Aorta (tissue), 5 donors: ENCODE results near the gene KLRF1. TPM values are rescaled to one million over a fixed set of nuclear protein-coding genes. Genes with fewer than 3 reads are reported as not detected.

Source experiments
- ATAC-seq: fragments of 200-7000 bp; cut with Tn5 transposase; one replicate; pipeline ENCODE4 v1.9.1; 2022; ENCODE audit warnings: moderate library complexity; ENCODE audit not compliant: low FRiP score
- DNase-seq, 2 donors: peaks; one replicate each; pipeline ENCODE4 v3.0.0-alpha.2; 2020
- H3K27ac ChIP-seq, 2 donors: one replicate each; pipeline ENCODE4 v1.5.1; 2013; ENCODE audit warnings: low read length in 2 of 2, mild to moderate bottlenecking in 2 of 2, moderate library complexity in 2 of 2, control low read depth in 1 of 2, inconsistent platforms in 1 of 2, low read depth in 1 of 2
- H3K27me3 ChIP-seq, 2 donors: one replicate each; pipeline ENCODE4 v1.6.1; 2013; ENCODE audit warnings: control low read depth in 1 of 2, low read length in 1 of 2, mild to moderate bottlenecking in 1 of 2, moderate library complexity in 1 of 2; ENCODE audit not compliant: insufficient read depth in 2 of 2, control insufficient read depth in 1 of 2
- H3K36me3 ChIP-seq, 2 donors: one replicate each; pipeline ENCODE4 v1.6.1; 2013; ENCODE audit warnings: control low read depth in 1 of 2, low read length in 1 of 2, mild to moderate bottlenecking in 1 of 2; ENCODE audit not compliant: insufficient read depth in 2 of 2, control insufficient read depth in 1 of 2
- H3K4me1 ChIP-seq, 2 donors: one replicate each; pipeline ENCODE4 v1.6.1; 2013; ENCODE audit warnings: low read length in 2 of 2, control low read depth in 1 of 2, mild to moderate bottlenecking in 1 of 2, moderate library complexity in 1 of 2; ENCODE audit not compliant: insufficient read depth in 2 of 2, control insufficient read depth in 1 of 2
- H3K4me3 ChIP-seq, 2 donors: one replicate each; pipeline ENCODE4 v1.5.1; 2013; ENCODE audit warnings: low read length in 2 of 2, control low read depth in 1 of 2, mild to moderate bottlenecking in 1 of 2
- H3K9me3 ChIP-seq: one replicate; pipeline ENCODE4 v1.6.1; 2013; ENCODE audit warnings: mild to moderate bottlenecking, low read length; ENCODE audit not compliant: control insufficient read depth
- WGBS, 2 donors: extraction: QIAGEN DNeasy Blood & Tissue Kit; methylation state at CpG; one replicate each; pipeline ENCODE4 v1.1.7; 2013; 5-methylcytosine and 5-hydroxymethylcytosine counted together
- intact Hi-C, 2 donors: fragments of 100-400 bp; cut with DNase I; formaldehyde crosslinking; loops; one replicate each; pipeline versions ENCODE4 v1.14.2 to v1.15.0; 2022
- polyA plus RNA-seq, 2 donors: library from polyadenylated mRNA; stranded (reverse); fragments of 200-250 nt; gene quantifications; one replicate each; pipeline ENCODE4 v1.2.3, GENCODE V29; 2013
- total RNA-seq, 2 donors: library from RNA; stranded (reverse); fragmentation: NEBNext Ultra II Directional; extraction: Animal tissue kit (Norgen Biotek cat#: 25700); gene quantifications; one replicate each; pipeline ENCODE4 v1.2.1, GENCODE V29; 2021
- donor health status: healthy with polysubstance abuse.
- donor health status: Bipolar disorder and iron deficiency.
- donor health status: DM: no; HTN: no; CAD: no.
- donor health status: DM: no; HTN: no; CAD: no.
- donor health status: DM: yes; HTN: yes; CAD: no.

The KLRF1 gene
- total and polyA plus RNA-seq, 4 donors: 0.36 to 1.1 TPM; not detected in 2

DNA sequence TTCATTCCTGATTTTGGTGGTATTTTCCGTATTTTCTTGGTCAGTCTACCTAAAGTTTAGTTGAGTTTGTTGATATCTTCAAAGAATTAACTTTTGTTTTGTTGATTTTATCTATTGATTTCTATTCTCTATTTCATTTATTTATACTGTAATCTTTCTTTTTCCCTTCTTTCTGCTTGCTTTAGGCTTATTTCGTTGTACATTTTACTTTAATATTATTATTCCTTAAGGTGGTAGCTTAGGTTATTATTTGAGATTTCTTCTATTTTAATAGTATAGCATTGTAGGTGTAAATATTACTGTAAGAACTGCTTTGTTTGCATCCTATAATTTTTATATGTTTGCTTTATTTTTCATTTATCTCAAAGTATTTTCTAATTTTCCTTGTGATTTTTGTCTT lies 21.4 kb upstream of the KLRF1 start:
- H3K4me3 ChIP-seq: no peak overlapping the region
- 86 to 91% methylated on average over 2 of the region's 2 CpGs for WGBS, 2 donors
- ATAC-seq (no peak), DNase-seq (no peak)
- no peak overlapping the region for H3K27ac ChIP-seq
- intact Hi-C loops: no loop called here
- no peaks in the 10 kb centered on the region for H3K4me1 ChIP-seq
- no peaks in the 10 kb centered on the region for H3K36me3 ChIP-seq
- H3K27me3 ChIP-seq: no peaks in the 10 kb centered on the region
- no peaks in the 10 kb centered on the region for H3K9me3 ChIP-seq

- Histone ChIP-seq H3K36me3 (no peaks in the 10 kb centered on the region), H3K4me3 (no peak overlapping the region), H3K9me3 (no peaks in the 10 kb centered on the region), H3K27ac (no peak overlapping the region), H3K4me1 (no peaks in the 10 kb centered on the region), H3K27me3 (no peaks in the 10 kb centered on the region)
- intact Hi-C loops: no loop called here
- no peak for DNase-seq
- 28 to 31% methylated on average over 4 of the region's 4 CpGs for WGBS, 2 donors
- ATAC-seq: no peak
Observed at GRCh38 chr12:9806714-9807113, 20.6 kb upstream of the KLRF1 start.

- 46 to 48% methylated on average over 3 of the region's 3 CpGs for WGBS, 2 donors
- H3K27me3 ChIP-seq: no peaks in the 10 kb centered on the region
- intact Hi-C loops: no loop called here
- no peak for DNase-seq
- H3K4me3 ChIP-seq: no peak overlapping the region
- no peaks in the 10 kb centered on the region for H3K36me3 ChIP-seq
- peaks cover 2% of the 10 kb centered on the region for H3K9me3 ChIP-seq
- no peak for ATAC-seq
- H3K27ac ChIP-seq: no peak overlapping the region
- H3K4me1 ChIP-seq: no peaks in the 10 kb centered on the region
Observed at GRCh38 chr12:9808504-9808903, 18.8 kb upstream of the KLRF1 start.

DNA sequence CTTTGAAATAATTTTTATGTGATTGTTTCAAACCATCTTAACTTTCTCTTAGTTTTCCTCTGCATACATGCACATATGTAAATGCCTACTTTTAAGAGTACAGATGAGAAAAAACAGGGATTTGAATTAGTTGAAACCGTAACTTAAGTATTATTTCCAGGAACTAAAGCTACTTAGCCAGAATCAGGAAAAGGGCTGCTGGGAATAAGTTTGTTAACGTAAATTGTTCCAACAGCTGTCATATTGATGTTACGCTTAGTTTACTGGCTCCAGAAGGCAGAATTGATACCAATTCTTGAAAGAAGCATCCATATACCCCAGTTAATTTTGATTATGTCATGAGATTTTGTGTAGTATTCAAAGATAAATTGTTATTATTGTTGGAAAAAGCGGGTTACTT lies 17.9 kb upstream of the KLRF1 start:
- H3K4me1 ChIP-seq: no peaks in the 10 kb centered on the region
- no peak overlapping the region for H3K27ac ChIP-seq
- ATAC-seq: no peak
- H3K4me3 ChIP-seq: no peak overlapping the region
- H3K36me3 ChIP-seq: no peaks in the 10 kb centered on the region
- H3K27me3 ChIP-seq: no peaks in the 10 kb centered on the region
- no peak for DNase-seq
- peaks cover 2% of the 10 kb centered on the region for H3K9me3 ChIP-seq
- WGBS, 2 donors: 55 to 60% methylated on average over 4 of the region's 4 CpGs
- intact Hi-C loops: no loop called here

DNA sequence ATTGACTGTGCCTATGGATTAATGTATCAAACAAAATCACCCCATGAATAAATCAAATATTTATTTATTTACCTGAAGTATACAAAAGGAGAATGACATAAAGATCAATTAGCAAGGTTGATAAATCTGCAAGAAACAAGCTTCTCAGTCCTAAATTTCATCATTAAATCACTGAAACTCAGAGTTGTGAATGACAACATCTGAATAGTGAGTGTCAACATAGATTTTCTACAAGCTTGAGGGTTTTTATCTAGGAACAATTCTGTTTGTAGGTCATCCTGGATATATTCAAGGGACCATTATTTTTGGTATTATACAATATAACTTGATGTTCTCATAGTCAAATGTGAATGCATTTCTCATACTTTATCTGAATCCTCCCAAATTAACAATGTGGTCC lies 17.4 kb upstream of the KLRF1 start:
- no peak for DNase-seq
- H3K36me3 ChIP-seq: no peaks in the 10 kb centered on the region
- no peaks in the 10 kb centered on the region for H3K27me3 ChIP-seq
- H3K4me1 ChIP-seq: no peaks in the 10 kb centered on the region
- intact Hi-C loops: no loop called here
- no peak overlapping the region for H3K27ac ChIP-seq
- no peak overlapping the region for H3K4me3 ChIP-seq
- ATAC-seq: no peak
- peaks cover 2% of the 10 kb centered on the region for H3K9me3 ChIP-seq

- no peak for ATAC-seq
- Histone ChIP-seq H3K4me1 (no peaks in the 10 kb centered on the region), H3K27me3 (no peaks in the 10 kb centered on the region), H3K27ac (no peak overlapping the region), H3K4me3 (no peak overlapping the region), H3K9me3 (peaks cover 2% of the 10 kb centered on the region), H3K36me3 (no peaks in the 10 kb centered on the region)
- WGBS, 2 donors: 45 to 47% methylated on average over 2 of the region's 2 CpGs
- no peak for DNase-seq
- intact Hi-C loops: no loop called here
Observed at GRCh38 chr12:9810671-9811070, 16.6 kb upstream of the KLRF1 start.

DNA sequence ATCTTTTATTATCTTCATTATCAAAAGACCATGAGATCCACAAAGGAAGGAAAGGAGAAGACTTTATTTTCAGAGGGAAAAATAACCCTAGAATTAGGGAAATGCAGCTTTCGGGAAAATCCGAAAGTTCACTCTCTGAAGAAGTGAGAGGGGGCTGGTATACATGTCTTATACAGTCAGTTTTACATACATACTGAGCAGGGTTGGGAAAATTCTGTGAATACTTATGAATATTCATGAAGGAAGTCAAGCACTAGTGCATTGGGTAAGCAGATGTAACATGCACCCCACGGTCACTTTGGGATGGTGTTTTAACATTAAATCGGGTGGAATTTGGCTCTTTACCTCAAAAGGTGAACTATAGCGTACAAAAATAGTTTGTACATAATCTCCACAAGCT lies 15.7 kb upstream of the KLRF1 start:
- Histone ChIP-seq H3K27ac (no peak overlapping the region), H3K36me3 (no peaks in the 10 kb centered on the region), H3K27me3 (no peaks in the 10 kb centered on the region), H3K9me3 (peaks cover 2% of the 10 kb centered on the region), H3K4me3 (no peak overlapping the region), H3K4me1 (no peaks in the 10 kb centered on the region)
- intact Hi-C loops: no loop called here
- DNase-seq: no peak
- ATAC-seq: no peak
- 85 to 86% methylated on average over 5 of the region's 5 CpGs for WGBS, 2 donors

GRCh38 chr12:9813821-9814798 lies 13.2 kb upstream of the KLRF1 start:
- ATAC-seq (peak; percentile 82), DNase-seq (peak; percentile 88 to 90)
- WGBS, 2 donors: 41 to 43% methylated on average over 31 to 32 of the region's 32 CpGs
- Histone ChIP-seq H3K4me3 (no peak overlapping the region), H3K36me3 (no peaks in the 10 kb centered on the region), H3K27me3 (no peaks in the 10 kb centered on the region), H3K9me3 (peaks cover 2% of the 10 kb centered on the region), H3K4me1 (no peaks in the 10 kb centered on the region), H3K27ac (no peak overlapping the region)
- intact Hi-C loops: no loop called here

DNA sequence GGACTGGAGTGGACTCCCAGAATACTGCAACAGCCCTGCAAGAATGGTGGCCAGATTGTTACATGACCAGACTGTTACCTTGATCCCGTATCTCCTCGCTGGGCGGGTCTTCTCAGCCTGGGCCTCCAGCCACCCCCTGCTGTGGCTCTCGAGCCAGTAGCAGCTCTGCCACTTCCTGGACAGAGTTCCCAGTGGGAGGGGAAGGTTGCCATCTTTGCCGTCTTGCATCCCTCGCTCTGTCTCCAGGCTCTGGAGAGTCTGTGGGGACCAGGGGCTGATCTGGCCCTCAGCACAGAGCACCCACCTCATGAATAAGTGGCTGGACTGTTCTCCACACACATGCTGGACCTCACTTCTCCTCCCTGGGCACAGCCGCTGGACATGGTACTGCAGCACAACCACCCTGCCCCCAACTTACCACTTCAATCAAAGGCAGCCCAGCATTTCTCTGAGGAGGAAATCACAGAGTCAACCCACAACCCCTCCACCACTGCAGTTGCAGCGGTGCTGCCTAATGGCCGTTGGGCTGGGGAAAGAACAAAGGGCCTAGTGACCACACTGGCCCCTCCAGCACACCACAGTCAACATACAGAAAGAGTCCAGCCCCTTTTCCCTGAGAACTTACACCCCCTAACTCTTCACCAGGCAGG lies 6.9 kb upstream of the KLRF1 start:
- H3K9me3 ChIP-seq: no peaks in the 10 kb centered on the region
- no peaks in the 10 kb centered on the region for H3K27me3 ChIP-seq
- intact Hi-C loops: no loop called here
- ATAC-seq (peak; percentile 26), DNase-seq (no peak)
- H3K36me3 ChIP-seq: no peaks in the 10 kb centered on the region
- no peaks in the 10 kb centered on the region for H3K4me1 ChIP-seq
- no peak overlapping the region for H3K4me3 ChIP-seq
- no peak overlapping the region for H3K27ac ChIP-seq
- 81 to 85% methylated on average over 9 of the region's 9 CpGs for WGBS, 2 donors
